ENCODE data around the gene HYAL3. TPM values are rescaled to one million over a fixed set of nuclear protein-coding genes. Genes with fewer than 3 reads are reported as not detected.
"Not testable (repeated sequence)": the region's sequence is repeated elsewhere in the genome, so short reads cannot be mapped to it uniquely, and the experiment has no call there.

HYAL3 gene
- total RNA-seq, 1 experiment from 2014 or later: 2.9 TPM

DNA sequence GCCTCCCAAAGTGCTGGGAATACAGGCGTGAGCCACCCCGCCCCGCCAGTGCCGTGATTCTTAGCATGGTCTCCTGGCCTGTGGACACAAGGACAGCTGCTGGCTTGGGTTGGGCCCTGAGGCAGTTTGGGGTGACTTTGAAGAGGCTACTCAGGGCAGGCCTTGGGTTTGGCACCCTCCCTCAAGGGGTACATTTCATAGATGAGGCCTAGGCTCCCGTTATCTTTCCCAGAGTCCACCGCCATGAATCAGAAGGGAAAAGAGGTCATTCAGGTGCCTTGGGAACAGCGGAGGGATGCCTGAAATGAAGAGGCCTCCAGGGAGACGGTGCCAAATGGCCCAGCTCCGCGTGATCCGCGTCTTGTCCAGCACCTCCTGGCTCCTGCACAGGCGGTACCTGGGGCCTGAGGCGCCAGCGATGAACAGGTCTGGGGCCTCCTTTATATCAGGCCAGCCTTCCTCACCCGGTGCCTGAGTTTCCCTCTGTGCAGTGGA lies 53.9 kb downstream of the HYAL3 start:
- ChIA-PET POLR2A (no interaction called here), CTCF (interaction anchor here (0.6 to 2.1 kb wide), 4 partner anchors 10 to 41 kb away, joined by 3 to 32 read pairs (median 5); partner anchors contain the start of genes GNAI2 and SLC38A3)
- H3K27ac Mint-ChIP-seq: peak overlapping the region; percentile 91
- no peak for ATAC-seq
- peaks cover 65% of the 10 kb centered on the region for H3K4me1 Mint-ChIP-seq
- TF ChIP-seq IRF1 (CRISPR knock-in tag; IDR thresholded peaks at IDR 0.05): no peak
- no peak for TF ChIP-seq FOXK1 (CRISPR knock-in tag; IDR thresholded peaks at IDR 0.05)
- no peak for TF ChIP-seq JAZF1 (CRISPR knock-in tag; IDR thresholded peaks at IDR 0.05)
- TF ChIP-seq, protein P1, sequence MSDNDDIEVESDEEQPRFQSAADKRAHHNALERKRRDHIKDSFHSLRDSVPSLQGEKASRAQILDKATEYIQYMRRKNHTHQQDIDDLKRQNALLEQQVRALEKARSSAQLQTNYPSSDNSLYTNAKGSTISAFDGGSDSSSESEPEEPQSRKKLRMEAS (CRISPR knock-in tag; IDR thresholded peaks at IDR 0.05): 0 out of 2 replicates have a peak, but pooled peaks have one; percentile 2
- TF ChIP-seq ZNF671 (CRISPR knock-in tag; IDR thresholded peaks at IDR 0.05): no peak
- H3K36me3 Mint-ChIP-seq: peaks cover 2% of the 10 kb centered on the region; the same call in 1 of the 2 replicates
- H3K9me3 Mint-ChIP-seq: no peaks in the 10 kb centered on the region
- H3K4me3 Mint-ChIP-seq: peak overlapping the region; percentile 40
- DNase-seq (ENCODE audit: low spot score): no peak
- no peaks in the 10 kb centered on the region for H3K27me3 Mint-ChIP-seq (ENCODE audit: low read depth)

DNA sequence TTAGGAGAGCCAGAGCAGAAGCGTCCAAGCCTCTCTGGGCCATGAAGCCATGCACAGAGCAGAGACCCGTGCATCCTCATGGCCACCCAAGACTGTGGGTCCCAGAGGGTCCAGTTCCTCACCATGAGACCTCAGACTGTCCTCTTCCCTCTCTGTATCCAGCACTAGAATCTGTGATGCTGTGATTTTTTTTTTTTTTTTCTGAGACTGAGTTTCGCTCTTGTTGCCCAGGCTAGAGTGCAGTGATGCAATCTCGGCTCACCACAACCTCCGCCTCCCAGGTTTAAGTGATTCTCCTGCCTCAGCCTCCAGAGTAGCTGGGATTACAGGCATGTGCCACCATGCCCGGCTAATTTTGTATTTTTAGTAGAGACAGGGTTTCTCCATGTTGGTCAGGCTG lies 54.4 kb downstream of the HYAL3 start:
- not testable (repeated sequence) for H3K36me3 Mint-ChIP-seq; H3K27me3 Mint-ChIP-seq (ENCODE audit: low read depth); H3K9me3 Mint-ChIP-seq; ATAC-seq; H3K4me3 Mint-ChIP-seq; DNase-seq (ENCODE audit: low spot score)
- CTCF ChIA-PET: interaction anchor here (0.6 to 2.0 kb wide), 4 partner anchors 9 to 20 kb away, joined by 3 to 8 read pairs (median 5); partner anchors contain the start of gene GNAI2
- peaks cover 70% of the 10 kb centered on the region for H3K4me1 Mint-ChIP-seq
- peak overlapping the region; percentile 91 for H3K27ac Mint-ChIP-seq
- POLR2A ChIA-PET: interaction anchor here (1.3 kb wide), 1 partner anchor 17 kb away, joined by 3 read pairs; no protein-coding TSS in a partner anchor

DNA sequence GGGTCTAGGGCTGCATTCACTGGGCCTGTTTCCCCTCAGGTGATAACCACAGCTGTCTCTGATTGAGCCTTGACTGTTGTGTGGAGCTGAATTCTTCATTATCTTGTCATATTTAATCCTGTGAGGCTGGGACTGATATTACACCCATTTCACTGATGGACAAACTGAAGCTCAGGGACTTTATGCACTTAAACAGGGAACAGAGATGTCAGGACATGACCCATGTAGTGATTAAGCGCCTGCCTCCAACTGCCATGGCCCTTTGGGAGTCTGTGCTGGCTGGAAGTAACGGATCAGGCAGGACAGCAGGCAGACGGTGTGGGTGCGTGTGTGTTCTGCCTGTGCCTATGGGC lies 55.7 kb downstream of the HYAL3 start:
- H3K27me3 Mint-ChIP-seq (ENCODE audit: low read depth): no peaks in the 10 kb centered on the region
- peaks cover 83% of the 10 kb centered on the region for H3K4me1 Mint-ChIP-seq
- no peak overlapping the region for H3K4me3 Mint-ChIP-seq
- peaks cover 2% of the 10 kb centered on the region; the same call in 1 of the 2 replicates for H3K36me3 Mint-ChIP-seq
- TF ChIP-seq ATF1 (CRISPR knock-in tag; IDR thresholded peaks at IDR 0.05) (no peak), CREM (CRISPR knock-in tag; IDR thresholded peaks at IDR 0.05) (no peak)
- peak overlapping the region; percentile 80 for H3K27ac Mint-ChIP-seq
- no peak for DNase-seq (ENCODE audit: low spot score)
- ATAC-seq: no peak
- ChIA-PET CTCF (interaction anchor here (0.6 to 6.4 kb wide), 8 partner anchors 13 to 122 kb away, joined by 3 to 88 read pairs (median 8); no protein-coding TSS in a partner anchor), POLR2A (interaction anchor here (1.0 to 1.3 kb wide), 2 partner anchors 8 to 16 kb away, joined by 3 to 4 read pairs; partner anchors contain the start of gene GNAI2)
- no peaks in the 10 kb centered on the region for H3K9me3 Mint-ChIP-seq

- Mint-ChIP-seq H3K27ac (peak overlapping the region; percentile 89), H3K9me3 (no peaks in the 10 kb centered on the region), H3K36me3 (peaks cover 2% of the 10 kb centered on the region; the same call in 1 of the 2 replicates), H3K4me1 (peaks cover 86% of the 10 kb centered on the region), H3K27me3 (ENCODE audit: low read depth) (no peaks in the 10 kb centered on the region), H3K4me3 (peak overlapping the region; percentile 39)
- CTCF ChIA-PET: interaction anchor here (0.6 to 6.4 kb wide), 11 partner anchors 13 to 122 kb away, joined by 3 to 88 read pairs (median 7); no protein-coding TSS in a partner anchor
- ATAC-seq (no peak), DNase-seq (ENCODE audit: low spot score) (no peak)
- POLR2A ChIA-PET: no interaction called here
- TF ChIP-seq MXD4 (CRISPR knock-in tag; IDR thresholded peaks at IDR 0.05; ENCODE audit: borderline replicate concordance) (no peak), PRRX2 (CRISPR knock-in tag; IDR thresholded peaks at IDR 0.05) (no peak), GTF2I (CRISPR knock-in tag; conservative IDR thresholded peaks at IDR 0.05) (no peak), ZBTB21 (CRISPR knock-in tag; IDR thresholded peaks at IDR 0.05; ENCODE audit: borderline replicate concordance) (no peak), USF2 (CRISPR knock-in tag; IDR thresholded peaks at IDR 0.05) (no peak), ATF2 (CRISPR knock-in tag; IDR thresholded peaks at IDR 0.05; ENCODE audit: borderline replicate concordance, low read depth) (no peak), SMAD3 (CRISPR knock-in tag; IDR thresholded peaks at IDR 0.05; ENCODE audit: borderline replicate concordance) (no peak), PREB (CRISPR knock-in tag; IDR thresholded peaks at IDR 0.05; ENCODE audit: borderline replicate concordance) (no peak)
These were observed 56.2 kb downstream of the HYAL3 start for GRCh38 chr3:50242851-50243542.
